Naive thymus-derived CD4-positive, alpha-beta T cell (primary cell): Measurements from ENCODE around the gene CLPTM1L. TPM values are rescaled to one million over a fixed set of nuclear protein-coding genes. Genes with fewer than 3 reads are reported as not detected.
"Not testable (repeated sequence)": the region's sequence is repeated elsewhere in the genome, so short reads cannot be mapped to it uniquely, and the experiment has no call there.

Experiments used
- ATAC-seq: fragments of 150-1000 bp; cut with Tn5 transposase; 2 replicates; pipeline ENCODE4 v1.10.0; 2021; ENCODE audit warnings: mild to moderate bottlenecking, moderate library complexity
- CTCF ChIA-PET: fragments of 350-600 bp; sonication (Branson Sonifier 250); formaldehyde crosslinking; loops from one replicate; lab custom pipeline; 2021; ENCODE audit warnings: antibody characterized with exemption; lab: Charles Lee
- POLR2A ChIA-PET: fragments of 350-600 bp; sonication (Branson Sonifier 250); formaldehyde crosslinking; loops from one replicate; lab custom pipeline; 2021; ENCODE audit warnings: antibody characterized with exemption, inconsistent platforms; lab: Charles Lee
- DNase-seq, 9 donors: peaks; one replicate each; pipeline versions ENCODE4 v3.0.0 to v3.0.0-alpha.2; 2020 to 2022; ENCODE audit warnings: mixed read lengths in 1 of 9
- H3K27ac ChIP-seq: one replicate; pipeline ENCODE4 v1.7.0; 2013; ENCODE audit warnings: mild to moderate bottlenecking, low read depth, low read length, moderate library complexity
- H3K27me3 ChIP-seq, 2 donors: one replicate each; pipeline ENCODE4 v1.7.0; 2013; ENCODE audit warnings: low read length in 2 of 2, mild to moderate bottlenecking in 2 of 2, moderate library complexity in 2 of 2; ENCODE audit not compliant: control insufficient read depth in 2 of 2, insufficient read depth in 2 of 2
- H3K36me3 ChIP-seq, 3 experiments: 1 replicate in 2 of 3; 2 replicates in 1 of 3; pipeline ENCODE4 v1.7.0; 2013; ENCODE audit warnings: low read length in 3 of 3, mild to moderate bottlenecking in 3 of 3, moderate library complexity in 1 of 3; ENCODE audit not compliant: insufficient read depth in 3 of 3, control insufficient read depth in 2 of 3
- H3K4me1 ChIP-seq, 2 donors: one replicate each; pipeline ENCODE4 v1.7.0; 2013; ENCODE audit warnings: low read length in 2 of 2, mild to moderate bottlenecking in 2 of 2, moderate library complexity in 1 of 2; ENCODE audit not compliant: control insufficient read depth in 2 of 2, insufficient read depth in 2 of 2
- H3K4me3 ChIP-seq: 2 replicates; pipeline ENCODE4 v1.7.0; 2013; ENCODE audit warnings: mild to moderate bottlenecking, low read length
- H3K9me3 ChIP-seq, 3 experiments: 1 replicate in 2 of 3; 2 replicates in 1 of 3; pipeline ENCODE4 v1.7.0; 2013; ENCODE audit warnings: low read length in 3 of 3; ENCODE audit not compliant: control insufficient read depth in 2 of 3
- H3K27ac Mint-ChIP-seq, 9 donors: one replicate each; pipeline ENCODE4 v1.8.0; 2020 to 2022; ENCODE audit warnings: mixed read lengths in 9 of 9, mild to moderate bottlenecking in 8 of 9, moderate library complexity in 5 of 9, inconsistent platforms in 2 of 9
- H3K27me3 Mint-ChIP-seq, 5 donors: one replicate each; pipeline ENCODE4 v1.8.0; 2021 to 2022; ENCODE audit warnings: mixed read lengths in 5 of 5, mild to moderate bottlenecking in 1 of 5
- H3K36me3 Mint-ChIP-seq, 5 donors: one replicate each; pipeline ENCODE4 v1.8.0; 2020 to 2022; ENCODE audit warnings: mixed read lengths in 5 of 5, mild to moderate bottlenecking in 3 of 5, inconsistent platforms in 1 of 5
- H3K4me1 Mint-ChIP-seq, 7 donors: one replicate each; pipeline ENCODE4 v1.8.0; 2020 to 2022; ENCODE audit warnings: mixed read lengths in 7 of 7, mild to moderate bottlenecking in 3 of 7, inconsistent platforms in 1 of 7
- H3K4me3 Mint-ChIP-seq, 10 donors: one replicate each; pipeline ENCODE4 v1.8.0; 2020 to 2022; ENCODE audit warnings: mild to moderate bottlenecking in 10 of 10, mixed read lengths in 10 of 10, moderate library complexity in 6 of 10, inconsistent platforms in 2 of 10
- H3K9me3 Mint-ChIP-seq, 11 donors: one replicate each; pipeline ENCODE4 v1.8.0; 2020 to 2022; ENCODE audit warnings: mixed read lengths in 11 of 11, mild to moderate bottlenecking in 4 of 11, inconsistent platforms in 1 of 11, moderate library complexity in 1 of 11
- intact Hi-C, 2 donors: fragments of 100-400 bp; cut with micrococcal nuclease; formaldehyde crosslinking; loops; one replicate each; pipeline ENCODE4 v1.15.1; 2023
- polyA plus RNA-seq, 2 donors: library from polyadenylated mRNA; unstranded; fragments of 300-500 nt; fragmentation: Illumina TruSeq; gene quantifications; one replicate each; pipeline ENCODE4 v1.2.3, GENCODE V29; 2021
- total RNA-seq, 6 experiments: library from RNA in 5 of 6; stranded (reverse) in 5 of 6; gene quantifications; 1 replicate in 5 of 6; 2 replicates in 1 of 6; pipeline ENCODE4 v1.2.3 and lab custom pipeline; 2021 to 2026

CLPTM1L gene
- total and polyA plus RNA-seq, 7 experiments from 2014 or later, result 27.7 to 104 (median 67.6) TPM

- intact Hi-C loops, result no loop called here
- H3K36me3 ChIP-seq, result peaks cover 21 to 96% (median 41%) of the 10 kb centered on the region in 3 experiments
- H3K27ac ChIP-seq, result no peak overlapping the region
- Mint-ChIP-seq H3K27me3 (no peaks in the 10 kb centered on the region), H3K4me3 (peak overlapping the region in 7 of 10 donors; percentile 27 to 75 (median 54)), H3K9me3 (no peaks in the 10 kb centered on the region), H3K27ac (peak overlapping the region in 6 of 9 donors; percentile 28 to 82 (median 70)), H3K36me3 (peaks cover 3 to 42% (median 14%) of the 10 kb centered on the region in 5 donors), H3K4me1 (peaks cover 10 to 28% (median 20%) of the 10 kb centered on the region in 7 donors)
- H3K9me3 ChIP-seq, result no peaks in the 10 kb centered on the region
- peaks cover 0 to 6% of the 10 kb centered on the region in 2 donors for H3K4me1 ChIP-seq
- H3K4me3 ChIP-seq, result no peak overlapping the region
- ATAC-seq (peak; percentile 22), DNase-seq (no peak)
- CTCF ChIA-PET, result interaction anchor here (1.3 kb wide), 1 partner anchor 169 kb away, joined by 3 read pairs; no protein-coding TSS in a partner anchor
- H3K27me3 ChIP-seq, result no peaks in the 10 kb centered on the region
- POLR2A ChIA-PET, result interaction anchor here (0.9 kb wide), 1 partner anchor 16 kb away, joined by 3 read pairs; no protein-coding TSS in a partner anchor
Observed at GRCh38 chr5:1336106-1336561, 8.8 kb downstream of the CLPTM1L start.

- intact Hi-C loops, result no loop called here
- no peaks in the 10 kb centered on the region for H3K27me3 ChIP-seq
- Mint-ChIP-seq H3K4me3 (peak overlapping the region in 3 of 10 donors; percentile 50 to 58 (median 54)), H3K4me1 (peaks cover 9 to 24% (median 17%) of the 10 kb centered on the region in 7 donors), H3K27me3 (no peaks in the 10 kb centered on the region), H3K27ac (peak overlapping the region in 5 of 9 donors; percentile 28 to 82 (median 78)), H3K9me3 (no peaks in the 10 kb centered on the region), H3K36me3 (peaks cover 3 to 38% (median 12%) of the 10 kb centered on the region in 5 donors)
- H3K4me3 ChIP-seq, result no peak overlapping the region
- no peaks in the 10 kb centered on the region for H3K9me3 ChIP-seq
- ATAC-seq (peak; percentile 18), DNase-seq (no peak)
- ChIA-PET POLR2A (interaction anchor here (0.9 kb wide), 1 partner anchor 17 kb away, joined by 3 read pairs; no protein-coding TSS in a partner anchor), CTCF (interaction anchor here (0.6 to 1.3 kb wide), 2 partner anchors 168 to 218 kb away, joined by 3 to 6 read pairs; no protein-coding TSS in a partner anchor)
- peaks cover 0 to 6% of the 10 kb centered on the region in 2 donors for H3K4me1 ChIP-seq
- H3K27ac ChIP-seq, result no peak overlapping the region
- peaks cover 21 to 97% (median 40%) of the 10 kb centered on the region in 3 experiments for H3K36me3 ChIP-seq
Observed at GRCh38 chr5:1335540-1336095, 9.3 kb downstream of the CLPTM1L start.

- no peak overlapping the region for H3K27ac Mint-ChIP-seq
- Histone ChIP-seq H3K36me3 (peaks cover 21 to 97% (median 35%) of the 10 kb centered on the region in 3 experiments), H3K4me3 (no peak overlapping the region), H3K4me1 (peaks cover 0 to 6% of the 10 kb centered on the region in 2 donors), H3K27ac (no peak overlapping the region), H3K9me3 (no peaks in the 10 kb centered on the region), H3K27me3 (no peaks in the 10 kb centered on the region)
- H3K27me3 Mint-ChIP-seq, result no peaks in the 10 kb centered on the region
- ChIA-PET POLR2A (no interaction called here), CTCF (interaction anchor here (0.6 kb wide), 1 partner anchor 218 kb away, joined by 6 read pairs; no protein-coding TSS in a partner anchor)
- ATAC-seq, result no peak
- intact Hi-C loops, result no loop called here
- no peaks in the 10 kb centered on the region for H3K9me3 Mint-ChIP-seq
- H3K36me3 Mint-ChIP-seq, result peaks cover 3 to 34% (median 9%) of the 10 kb centered on the region in 5 donors
- DNase-seq, result no peak
- no peak overlapping the region for H3K4me3 Mint-ChIP-seq
- H3K4me1 Mint-ChIP-seq, result peaks cover 9 to 20% (median 15%) of the 10 kb centered on the region in 7 donors
Observed at GRCh38 chr5:1334831-1335539, 9.9 kb downstream of the CLPTM1L start.

GRCh38 chr5:1333986-1334385 lies 10.9 kb downstream of the CLPTM1L start:
- no peak overlapping the region for H3K27ac ChIP-seq
- Mint-ChIP-seq H3K27ac (no peak overlapping the region), H3K9me3 (no peaks in the 10 kb centered on the region), H3K4me3 (no peak overlapping the region), H3K27me3 (no peaks in the 10 kb centered on the region), H3K36me3 (peaks cover 3 to 33% (median 9%) of the 10 kb centered on the region in 5 donors), H3K4me1 (peaks cover 9 to 19% (median 15%) of the 10 kb centered on the region in 7 donors)
- ChIA-PET POLR2A (interaction anchor here (0.9 kb wide), 1 partner anchor 19 kb away, joined by 3 read pairs; no protein-coding TSS in a partner anchor), CTCF (interaction anchor here (0.5 kb wide), 1 partner anchor 79 kb away, joined by 3 read pairs; no protein-coding TSS in a partner anchor)
- ATAC-seq, result no peak
- H3K4me3 ChIP-seq, result no peak overlapping the region
- H3K27me3 ChIP-seq, result no peaks in the 10 kb centered on the region
- peaks cover 21 to 94% (median 33%) of the 10 kb centered on the region in 3 experiments for H3K36me3 ChIP-seq
- peaks cover 0 to 6% of the 10 kb centered on the region in 2 donors for H3K4me1 ChIP-seq
- intact Hi-C loops, result loop anchor here in 1 of 2 donors (2.0 kb wide), 1 partner anchor 17 kb away; no protein-coding TSS in a partner anchor
- H3K9me3 ChIP-seq, result no peaks in the 10 kb centered on the region
- DNase-seq, result no peak

- Histone ChIP-seq H3K27ac (peak overlapping the region; percentile 8), H3K36me3 (peaks cover 21 to 93% (median 29%) of the 10 kb centered on the region in 3 experiments)
- peak overlapping the region in 1 of 9 donors; percentile 65 for H3K27ac Mint-ChIP-seq
- H3K27me3 ChIP-seq, H3K9me3 Mint-ChIP-seq, H3K4me1 ChIP-seq, H3K4me3 Mint-ChIP-seq, CTCF ChIA-PET, H3K9me3 ChIP-seq, POLR2A ChIA-PET, ATAC-seq, DNase-seq, H3K4me3 ChIP-seq, H3K27me3 Mint-ChIP-seq: not testable (repeated sequence)
- H3K36me3 Mint-ChIP-seq, result peaks cover 3 to 37% (median 10%) of the 10 kb centered on the region in 5 donors
- H3K4me1 Mint-ChIP-seq, result peaks cover 16 to 24% (median 19%) of the 10 kb centered on the region in 7 donors
- intact Hi-C loops, result loop anchor here in 1 of 2 donors (2.0 kb wide), 1 partner anchor 16 kb away; no protein-coding TSS in a partner anchor
Observed at GRCh38 chr5:1333286-1333685, 11.6 kb downstream of the CLPTM1L start.

DNA sequence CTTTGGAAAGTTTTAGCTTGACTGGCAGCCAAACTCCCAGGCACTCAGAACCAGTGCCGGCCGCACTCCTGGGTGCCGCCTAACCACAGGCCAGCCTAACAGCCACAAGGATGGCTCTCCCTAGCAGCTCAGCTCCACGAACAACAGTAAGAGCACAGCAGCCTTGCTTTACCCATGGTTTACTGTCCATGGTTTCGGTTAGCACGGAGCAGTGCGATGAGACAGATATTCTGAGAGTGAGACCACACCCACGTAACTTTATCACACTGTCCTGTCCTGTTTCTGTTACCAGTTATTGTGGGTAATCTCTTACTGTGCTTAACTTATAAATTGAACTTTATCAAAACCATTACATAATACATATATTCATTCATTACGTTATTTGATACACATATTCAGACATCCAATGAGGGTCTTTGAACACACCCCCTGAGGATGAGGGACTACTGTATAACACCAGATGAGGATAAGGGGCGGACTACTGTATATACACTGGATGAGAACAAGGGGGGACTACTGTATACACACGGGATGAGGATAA lies 12.4 kb downstream of the CLPTM1L start:
- intact Hi-C loops, result loop anchor here in 1 of 2 donors (2.0 kb wide), 1 partner anchor 16 kb away; no protein-coding TSS in a partner anchor
- POLR2A ChIA-PET, result interaction anchor here (0.9 to 1.1 kb wide), 2 partner anchors 9 to 11 kb away, joined by 3 to 5 read pairs; no protein-coding TSS in a partner anchor
- no peak for ATAC-seq

More for the DNA sequence above, 12.4 kb downstream of the CLPTM1L start:
- peaks cover 0 to 6% of the 10 kb centered on the region in 2 donors for H3K4me1 ChIP-seq
- peaks cover 3 to 30% (median 10%) of the 10 kb centered on the region in 5 donors for H3K36me3 Mint-ChIP-seq
- no peak for DNase-seq
- no peaks in the 10 kb centered on the region for H3K27me3 ChIP-seq
- no peaks in the 10 kb centered on the region for H3K9me3 Mint-ChIP-seq
- H3K27me3 Mint-ChIP-seq, result no peaks in the 10 kb centered on the region
- H3K36me3 ChIP-seq, result peaks cover 21 to 86% (median 24%) of the 10 kb centered on the region in 3 experiments
- H3K9me3 ChIP-seq, result no peaks in the 10 kb centered on the region
- CTCF ChIA-PET, result no interaction called here
- peaks cover 16 to 26% (median 20%) of the 10 kb centered on the region in 7 donors for H3K4me1 Mint-ChIP-seq
- H3K27ac Mint-ChIP-seq, result peak overlapping the region in 2 of 9 donors; percentile 64 to 69
- H3K4me3 Mint-ChIP-seq, result no peak overlapping the region
- no peak overlapping the region for H3K4me3 ChIP-seq
- H3K27ac ChIP-seq, result no peak overlapping the region
